Right lobe of liver (tissue), 4 donors: ENCODE results near the gene OR14I1.

Source experiments
- CTCF ChIP-seq, 4 donors: fragments of 200-600 bp in 3 of 4; fragments of 450-650 bp in 1 of 4; IDR thresholded peaks; one replicate each; pipeline versions ENCODE4 v1.5.1 to v1.8.0; 2016 to 2022; ENCODE audit warnings: antibody characterized with exemption in 4 of 4, mild to moderate bottlenecking in 2 of 4
- POLR2A ChIP-seq: fragments of 450-650 bp; IDR thresholded peaks from one replicate; pipeline ENCODE4 v1.6.1; 2017; ENCODE audit warnings: antibody characterized with exemption, mild to moderate bottlenecking
- donor health status: DM: no; HTN: no; CAD: no.
- donor health status: DM: no; HTN: no; CAD: no.
- donor health status: DM: no; HTN: yes; CAD: no.

- TF ChIP-seq CTCF (IDR thresholded peaks at IDR 0.05) (no peak), POLR2A (no peak)
These were observed 48.6 kb upstream of the OR14I1 start for GRCh38 chr1:248751142-248751541.
